GM19099 (cell line): ENCODE data around the gene EBF3.

Experiments used
- POLR2A ChIP-seq: IDR thresholded peaks from 3 replicates; pipeline ENCODE4 v1.6.1; 2011; ENCODE audit warnings: low read depth; ENCODE audit not compliant: insufficient read length; ENCODE audit errors: extremely low read depth

The EBF3 gene

DNA sequence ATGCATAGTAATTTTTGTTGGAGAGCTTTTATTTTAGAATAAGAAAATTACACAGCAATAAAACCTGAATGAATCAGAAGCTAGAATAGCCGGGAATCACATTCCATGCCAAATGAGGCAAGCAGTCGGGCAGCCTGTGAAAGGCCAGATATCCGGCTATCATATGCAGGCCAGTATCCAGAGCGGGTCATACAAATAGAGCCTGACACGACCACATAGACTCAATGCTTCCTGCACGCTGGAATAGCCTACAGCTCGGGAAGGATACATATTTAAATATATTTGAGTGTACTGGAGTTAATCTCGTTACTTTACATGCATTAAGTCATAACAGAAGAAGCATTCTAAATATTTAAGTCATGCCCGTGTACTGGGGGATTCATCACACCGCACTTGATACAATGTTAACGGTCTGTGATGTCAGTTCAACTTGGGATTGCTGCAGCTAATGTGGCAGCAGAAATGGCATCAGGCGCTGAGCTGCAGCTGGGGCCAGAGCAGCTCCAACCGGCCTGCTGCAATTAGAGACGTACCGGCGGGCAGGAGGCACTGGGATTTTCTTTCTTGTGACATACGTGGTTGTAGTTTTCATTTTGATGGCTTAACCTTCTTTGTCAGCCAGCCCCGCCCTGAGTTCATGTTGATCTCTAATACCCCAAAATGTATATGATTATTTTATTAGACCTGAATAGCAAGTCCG, 112.0 kb downstream of the EBF3 start:
- no peak for TF ChIP-seq POLR2A

DNA sequence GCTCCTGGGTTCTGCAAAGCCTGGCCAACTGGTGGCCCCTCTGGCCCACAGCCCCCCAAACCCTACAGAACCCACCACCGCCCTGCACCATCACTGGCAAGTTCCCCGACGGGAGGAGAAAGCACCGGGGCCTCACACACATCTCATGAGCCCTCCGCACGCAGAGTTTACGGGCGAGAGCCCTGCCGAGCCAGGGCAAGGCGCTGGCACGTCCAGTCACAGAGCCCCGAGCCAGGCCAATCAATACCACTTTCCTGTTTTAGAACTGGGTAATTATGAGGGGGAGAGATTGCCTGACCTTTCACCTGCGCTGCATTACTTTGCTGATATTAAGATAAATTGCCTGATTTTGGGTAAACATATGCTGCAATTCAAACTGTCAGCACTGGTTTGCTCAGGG, 113.3 kb downstream of the EBF3 start:
- no peak for TF ChIP-seq POLR2A

DNA sequence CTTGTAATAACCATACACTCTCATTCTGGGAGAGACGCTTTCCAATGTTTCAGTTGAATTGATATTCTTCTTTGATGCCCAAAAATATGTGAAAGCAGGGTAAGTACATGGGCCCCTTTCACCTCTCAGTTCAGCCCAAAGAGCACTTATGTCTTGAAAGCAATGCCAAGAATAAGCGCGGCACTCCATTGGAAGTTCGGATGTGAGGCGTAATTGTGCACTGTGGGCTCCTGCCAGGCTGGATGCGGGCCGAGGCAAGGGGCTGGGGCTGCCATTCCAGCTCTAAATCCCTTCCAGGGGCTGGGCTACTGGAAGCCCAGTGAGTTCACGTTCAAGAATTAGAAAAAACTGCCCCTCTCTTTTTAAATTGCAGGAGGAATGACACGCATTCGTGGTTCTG, 113.8 kb downstream of the EBF3 start:
- no peak for TF ChIP-seq POLR2A

DNA sequence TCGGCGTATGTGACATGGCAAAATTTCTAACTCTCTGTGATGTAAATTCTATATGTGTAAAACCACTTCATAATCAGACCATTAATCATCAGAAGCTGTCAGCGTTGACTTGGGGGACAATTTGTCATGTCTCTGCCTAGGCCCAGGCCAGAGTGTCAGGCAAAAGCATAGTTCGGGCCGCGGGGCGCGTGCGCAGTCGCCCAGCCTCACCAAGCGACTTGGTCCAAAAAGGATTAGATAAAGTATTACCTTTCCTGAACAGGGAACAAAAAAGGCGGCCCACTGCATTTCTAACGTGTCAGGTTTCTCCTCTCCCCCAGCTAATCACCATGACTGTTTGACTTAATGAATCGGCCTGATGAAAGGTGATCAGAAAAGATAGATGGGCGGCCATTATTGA, 114.2 kb downstream of the EBF3 start:
- TF ChIP-seq POLR2A = no peak

DNA sequence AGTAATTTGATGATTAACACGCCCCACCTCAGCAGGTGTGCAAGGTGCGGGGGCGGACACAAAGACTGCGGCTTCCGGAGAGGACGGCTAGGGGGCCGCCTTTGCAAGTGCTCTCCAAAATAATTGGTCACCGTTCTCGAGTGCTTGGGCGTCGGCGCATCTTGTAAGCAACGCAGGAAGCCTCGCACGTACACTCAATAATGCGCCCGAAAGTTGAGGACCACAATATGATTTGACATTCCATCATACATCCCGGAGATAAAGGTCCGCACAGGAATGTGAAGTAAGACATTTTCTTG, 114.7 kb downstream of the EBF3 start:
- TF ChIP-seq POLR2A = no peak

DNA sequence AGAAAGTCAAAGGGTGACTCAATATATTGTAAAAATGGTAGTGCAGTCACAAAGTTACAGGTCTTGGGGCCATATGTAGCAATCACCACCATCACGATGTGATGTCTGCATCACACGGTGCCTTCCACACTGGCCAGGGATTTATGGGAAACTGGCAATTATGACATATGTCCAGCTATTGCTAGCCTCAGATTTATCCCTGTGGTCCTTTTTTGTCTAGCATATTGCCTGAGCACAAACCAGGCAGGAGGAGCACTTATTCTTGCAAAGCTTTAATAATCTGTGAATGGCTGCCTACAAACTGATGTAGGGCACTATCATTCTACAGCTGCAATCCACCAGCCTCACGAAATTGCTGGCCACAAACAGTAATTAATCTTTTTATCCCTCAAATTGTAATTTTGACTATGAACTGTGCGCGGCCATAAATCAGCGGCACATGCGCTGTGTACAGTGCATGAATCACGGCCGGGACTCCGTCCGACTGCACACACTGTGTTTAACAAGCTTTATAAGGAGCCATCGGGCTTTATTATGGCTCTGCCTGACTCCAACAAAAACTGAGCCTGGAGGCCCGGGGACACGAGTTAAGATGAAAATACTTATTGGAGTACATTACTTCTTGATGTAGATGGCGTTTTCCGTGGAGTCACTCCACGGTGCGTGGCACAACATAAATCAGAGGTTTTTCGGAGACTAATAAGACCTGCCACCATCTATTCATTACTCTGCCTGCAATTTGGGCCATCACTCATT, 115.2 kb downstream of the EBF3 start:
- TF ChIP-seq POLR2A = no peak

DNA sequence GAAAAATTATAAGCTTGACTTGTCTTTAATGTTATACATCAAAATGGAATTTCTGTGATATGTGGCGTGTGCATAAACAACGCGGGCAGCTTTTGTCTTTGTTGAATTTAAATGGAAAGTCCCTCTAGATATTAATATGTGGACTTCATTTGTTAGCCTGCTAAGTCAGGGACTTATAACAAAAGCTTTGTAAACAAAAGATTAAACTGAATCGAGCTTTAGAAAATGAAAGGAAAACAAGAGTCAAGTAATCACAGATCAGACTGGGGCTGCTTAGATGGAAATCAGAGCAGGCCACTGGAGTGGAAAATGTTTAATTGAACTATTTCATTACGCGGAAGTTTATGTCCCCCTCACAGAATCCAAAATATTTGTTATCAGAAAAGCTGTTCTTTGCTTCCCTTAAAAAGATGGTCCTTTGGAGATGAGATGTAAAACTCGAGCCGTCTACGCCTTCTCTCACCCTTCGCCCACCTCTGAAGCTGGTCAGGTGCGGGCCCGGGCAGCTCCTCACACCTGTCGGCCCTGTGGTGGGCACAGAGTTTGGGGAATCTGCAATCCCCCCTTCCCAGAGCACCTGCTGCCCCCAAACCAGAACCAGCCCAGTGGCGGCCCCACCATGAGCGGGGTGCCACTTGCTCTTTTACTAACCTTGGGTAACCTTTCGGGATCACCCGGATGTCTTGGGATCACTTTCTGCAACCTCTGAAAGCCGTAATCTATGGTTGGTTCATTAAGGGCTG, 116.2 kb downstream of the EBF3 start:
- TF ChIP-seq POLR2A = no peak

DNA sequence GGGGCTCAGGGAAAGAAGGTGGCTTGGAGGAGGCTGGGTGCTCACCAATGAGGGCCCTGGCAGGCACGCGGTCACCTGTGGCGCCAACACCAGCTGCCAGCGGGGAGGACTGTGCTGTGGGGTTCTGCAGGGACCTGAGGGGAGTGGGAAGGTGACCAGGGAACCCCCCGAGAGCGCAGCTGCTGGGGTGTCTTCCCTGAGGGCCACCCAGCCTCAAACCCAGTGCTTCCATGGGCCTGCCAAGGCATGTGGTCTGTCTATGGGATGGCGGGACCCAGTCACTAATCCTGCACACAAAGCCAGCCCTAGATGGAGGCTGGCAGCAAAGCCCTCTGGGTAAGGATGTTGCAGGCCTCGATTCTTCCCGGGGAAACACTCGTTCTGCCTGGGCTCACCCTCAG, 117.1 kb downstream of the EBF3 start:
- TF ChIP-seq POLR2A = no peak

DNA sequence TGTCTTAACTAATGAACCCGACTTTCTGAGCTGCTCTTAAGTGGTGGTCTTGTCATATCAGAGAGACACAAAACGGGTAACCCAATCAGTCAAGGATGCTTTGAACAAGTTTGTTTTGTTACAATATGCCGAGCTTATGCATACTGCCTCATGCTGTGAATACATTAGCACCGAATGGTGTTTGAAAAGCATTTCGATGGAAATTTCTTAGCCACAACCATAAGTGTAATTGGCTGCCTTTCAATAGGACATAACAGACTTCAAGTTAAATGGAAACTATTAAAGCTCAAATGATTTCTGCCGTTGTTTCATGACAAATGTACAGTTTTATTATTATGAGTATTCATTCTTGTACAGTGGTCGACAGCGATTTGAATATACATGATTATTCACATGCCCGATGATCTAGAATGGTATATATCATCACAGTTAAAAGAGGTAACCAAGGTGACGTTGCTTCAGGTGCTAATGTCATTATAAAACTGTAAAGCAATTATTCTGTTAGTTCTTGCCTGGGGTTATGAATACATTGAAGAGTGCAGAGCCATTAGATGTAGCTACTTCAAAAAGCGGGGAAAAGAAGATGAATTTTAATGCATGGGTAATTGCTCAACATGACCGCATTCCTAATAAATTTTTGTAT, 118.8 kb downstream of the EBF3 start:
- TF ChIP-seq POLR2A = no peak

DNA sequence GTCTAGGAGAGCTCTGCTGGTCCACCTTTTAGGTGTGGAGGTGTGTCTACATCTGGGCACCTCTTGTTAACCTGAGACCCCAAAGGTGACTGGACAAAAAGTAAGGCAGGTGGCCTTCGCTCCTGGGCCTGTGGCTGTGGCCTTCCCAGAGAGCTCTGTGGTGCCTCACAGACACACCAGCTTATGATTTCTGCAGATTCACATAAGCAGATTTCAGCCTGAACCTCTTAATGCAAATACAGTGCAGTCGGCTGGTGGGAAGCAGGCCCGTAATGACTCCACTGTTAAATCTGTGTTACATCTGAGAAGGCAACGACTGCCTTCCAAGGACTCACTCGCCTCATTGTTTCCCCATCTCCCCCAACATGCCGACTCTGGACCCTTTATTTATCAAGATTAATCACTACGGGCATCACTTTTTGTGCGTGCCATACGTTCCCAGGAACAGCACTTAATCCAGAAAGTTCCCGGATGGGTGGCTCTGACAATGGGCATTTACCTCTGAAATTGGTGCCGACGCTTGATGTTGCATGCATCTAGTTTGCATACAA, 119.8 kb downstream of the EBF3 start:
- no peak for TF ChIP-seq POLR2A

DNA sequence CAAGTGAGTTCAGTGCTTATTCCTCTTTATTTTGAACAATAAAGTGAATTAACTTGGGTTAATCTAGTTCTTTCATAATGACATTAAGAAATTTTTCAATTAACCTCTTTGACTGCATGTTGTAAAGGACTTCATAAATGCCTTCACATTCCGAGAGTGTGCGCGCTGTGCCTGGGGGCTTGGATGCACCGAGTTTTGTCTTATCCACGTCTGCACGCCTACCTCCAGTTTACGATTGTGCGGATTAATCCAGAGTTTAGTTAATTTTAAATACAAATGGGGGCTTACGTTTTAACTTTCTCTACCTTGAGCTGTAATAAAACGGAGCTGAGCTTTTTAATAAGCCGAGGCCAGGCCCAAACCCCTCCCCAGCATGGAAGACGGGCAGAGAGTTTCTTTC, 120.4 kb downstream of the EBF3 start:
- no peak for TF ChIP-seq POLR2A

DNA sequence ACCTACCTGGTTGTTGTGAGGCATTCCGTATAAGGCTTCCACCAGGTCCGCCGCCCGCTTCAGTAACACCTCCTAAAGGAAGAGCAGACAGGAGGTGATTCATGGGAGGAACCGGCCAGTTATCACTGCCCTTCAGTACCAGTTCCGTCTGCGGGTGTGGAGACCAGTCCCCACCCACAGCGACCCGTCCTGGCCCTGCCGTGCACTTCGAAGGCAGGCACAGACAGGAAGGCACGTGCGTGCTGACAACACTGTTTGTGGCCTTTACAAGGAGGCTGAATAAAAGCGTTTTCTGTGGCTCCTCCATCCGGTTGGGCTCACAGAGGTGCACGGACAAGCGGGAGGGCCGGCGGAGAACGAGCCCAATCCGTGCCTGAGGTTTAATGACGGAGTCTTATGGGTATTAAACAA, 120.9 kb downstream of the EBF3 start:
- TF ChIP-seq POLR2A = no peak

DNA sequence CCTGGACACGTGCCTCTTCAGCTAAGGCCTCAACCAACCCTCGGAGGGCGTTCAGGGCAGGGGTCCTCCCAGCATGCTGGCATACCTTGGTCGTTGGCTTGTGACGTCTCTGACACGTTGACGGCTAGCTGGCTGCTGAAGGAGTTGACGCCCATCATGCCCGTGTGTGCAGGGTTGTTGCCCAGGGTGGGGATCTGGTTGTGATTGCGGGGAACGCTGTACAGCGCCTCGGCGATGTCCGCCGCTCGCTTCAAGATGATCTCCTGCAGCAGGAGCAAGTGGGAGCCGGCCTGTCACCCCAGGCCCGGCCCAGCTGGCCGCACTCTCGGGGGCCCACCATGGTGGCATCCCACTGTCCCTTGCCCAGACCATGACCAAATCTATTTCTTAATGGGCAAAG, 122.0 kb downstream of the EBF3 start:
- TF ChIP-seq POLR2A = no peak

DNA sequence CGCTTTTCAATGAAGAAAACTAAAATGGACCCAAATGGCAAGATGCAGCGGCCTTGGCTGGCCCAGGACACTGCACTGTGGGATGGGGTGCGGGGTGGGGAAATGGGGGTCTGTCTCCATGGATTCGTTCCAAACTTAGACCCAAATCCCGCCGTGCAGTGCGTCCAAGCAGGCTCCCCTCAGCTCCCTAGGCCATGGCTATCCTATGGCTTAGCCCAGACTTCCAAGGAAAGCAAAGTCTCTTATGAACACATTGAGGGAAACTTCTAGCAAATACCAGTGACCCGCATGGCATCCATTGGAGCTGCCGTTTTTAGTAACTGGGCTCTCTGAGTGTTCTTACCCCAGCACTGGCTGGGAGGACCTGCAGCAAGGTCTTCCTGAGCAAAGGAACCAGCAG, 122.5 kb downstream of the EBF3 start:
- no peak for TF ChIP-seq POLR2A

DNA sequence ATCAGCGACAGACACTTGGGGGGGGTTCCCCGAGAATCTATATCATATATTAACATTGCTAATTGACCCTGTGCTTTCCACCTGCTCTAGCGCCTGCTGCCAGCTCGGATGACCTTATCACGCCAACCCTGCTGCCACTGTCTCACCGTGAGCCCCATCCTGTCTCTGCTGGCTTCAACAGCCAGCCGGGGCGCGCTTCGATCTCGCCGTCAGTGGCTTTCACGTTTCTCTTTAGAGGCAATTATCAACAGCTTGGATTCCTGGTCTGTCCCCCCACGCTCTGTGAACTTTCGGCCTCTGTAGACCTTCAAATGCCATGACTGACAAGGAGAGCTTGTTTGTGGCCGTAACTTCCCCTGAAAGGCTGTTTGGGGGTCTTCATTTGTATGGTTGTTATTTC, 123.0 kb downstream of the EBF3 start:
- no peak for TF ChIP-seq POLR2A

DNA sequence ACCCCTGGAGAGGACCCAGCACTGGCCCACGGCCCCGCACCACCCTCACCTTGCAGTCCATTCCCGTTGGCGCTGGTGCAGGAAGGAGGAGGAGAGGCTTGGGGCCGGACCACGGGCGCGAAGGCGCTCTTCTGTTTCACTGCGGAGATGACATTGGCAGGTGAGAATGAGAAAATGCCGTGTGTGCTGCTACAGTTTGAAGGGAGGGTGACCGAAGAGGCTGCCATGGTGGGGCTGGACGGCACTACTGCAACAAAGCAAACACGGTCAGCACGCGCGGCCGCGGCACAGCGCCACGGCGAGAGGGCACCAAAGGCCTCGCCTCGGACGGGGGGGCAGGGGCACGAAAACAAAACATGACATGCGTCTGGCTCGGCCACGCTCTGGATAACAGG, 123.9 kb downstream of the EBF3 start:
- TF ChIP-seq POLR2A = no peak
